ENCODE results near the gene ARMH4.

ARMH4 gene

GRCh38 chr14:58177125-58177524, 25.1 kb upstream of the ARMH4 start:
- Histone ChIP-seq H4K20me1 (ENCODE audit: insufficient read depth, low read length) (no peaks in the 10 kb centered on the region), H3K79me2 (ENCODE audit: insufficient read depth, low read length) (no peaks in the 10 kb centered on the region), H3K27ac (ENCODE audit: low read length) (no peak overlapping the region), H2AFZ (ENCODE audit: low read depth, low read length) (no peak overlapping the region), H3K4me2 (ENCODE audit: insufficient read depth, low read length) (no peak overlapping the region), H3K36me3 (ENCODE audit: insufficient read depth, low read length) (no peaks in the 10 kb centered on the region), H3K9ac (ENCODE audit: low read depth, low read length) (no peak overlapping the region), H3K4me1 (ENCODE audit: insufficient read depth, low read length) (no peaks in the 10 kb centered on the region), H3K4me3 (ENCODE audit: low read depth in 1 of 2, low read length in 2 of 2) (no peak overlapping the region), H3K9me3 (ENCODE audit: insufficient read depth, low read length, severe bottlenecking) (no peaks in the 10 kb centered on the region), H3K27me3 (ENCODE audit: insufficient read depth, low read length, poor library complexity) (peaks cover 7% of the 10 kb centered on the region)
- ATAC-seq (ENCODE audit: insufficient read depth, low read depth) (no peak), DNase-seq (no peak)
- TF ChIP-seq CTCF (IDR thresholded peaks at IDR 0.05; ENCODE audit: borderline replicate concordance, extremely low read depth, low read length, poor library complexity, severe bottlenecking) (no peak), EZH2 (IDR thresholded peaks at IDR 0.05; ENCODE audit: borderline replicate concordance, low read depth, low read length, severe bottlenecking) (no peak)

GRCh38 chr14:58171090-58171489, 19.1 kb upstream of the ARMH4 start:
- Histone ChIP-seq H3K4me1 (ENCODE audit: insufficient read depth, low read length) (peaks cover 7% of the 10 kb centered on the region; the same call in 1 of the 2 replicates), H3K79me2 (ENCODE audit: insufficient read depth, low read length) (no peaks in the 10 kb centered on the region), H3K9ac (ENCODE audit: low read depth, low read length) (no peak overlapping the region), H4K20me1 (ENCODE audit: insufficient read depth, low read length) (no peaks in the 10 kb centered on the region), H2AFZ (ENCODE audit: low read depth, low read length) (no peak overlapping the region), H3K4me3 (ENCODE audit: low read depth in 1 of 2, low read length in 2 of 2) (no peak overlapping the region), H3K27ac (ENCODE audit: low read length) (no peak overlapping the region), H3K9me3 (ENCODE audit: insufficient read depth, low read length, severe bottlenecking) (no peaks in the 10 kb centered on the region), H3K4me2 (ENCODE audit: insufficient read depth, low read length) (peak overlapping the region; percentile 8; the same call in 1 of the 2 replicates), H3K36me3 (ENCODE audit: insufficient read depth, low read length) (no peaks in the 10 kb centered on the region), H3K27me3 (ENCODE audit: insufficient read depth, low read length, poor library complexity) (peaks cover 10% of the 10 kb centered on the region)
- TF ChIP-seq EZH2 (IDR thresholded peaks at IDR 0.05; ENCODE audit: borderline replicate concordance, low read depth, low read length, severe bottlenecking) (no peak), CTCF (IDR thresholded peaks at IDR 0.05; ENCODE audit: borderline replicate concordance, extremely low read depth, low read length, poor library complexity, severe bottlenecking) (no peak)
- DNase-seq (peak; percentile 82), ATAC-seq (ENCODE audit: insufficient read depth, low read depth) (peak; percentile 98)

GRCh38 chr14:58167891-58168290, 15.9 kb upstream of the ARMH4 start:
- Histone ChIP-seq H3K36me3 (ENCODE audit: insufficient read depth, low read length) (no peaks in the 10 kb centered on the region), H3K27ac (ENCODE audit: low read length) (no peak overlapping the region), H3K27me3 (ENCODE audit: insufficient read depth, low read length, poor library complexity) (peaks cover 12% of the 10 kb centered on the region), H3K9ac (ENCODE audit: low read depth, low read length) (no peak overlapping the region), H3K9me3 (ENCODE audit: insufficient read depth, low read length, severe bottlenecking) (no peaks in the 10 kb centered on the region), H4K20me1 (ENCODE audit: insufficient read depth, low read length) (no peaks in the 10 kb centered on the region), H3K4me3 (ENCODE audit: low read depth in 1 of 2, low read length in 2 of 2) (no peak overlapping the region), H3K79me2 (ENCODE audit: insufficient read depth, low read length) (no peaks in the 10 kb centered on the region), H3K4me1 (ENCODE audit: insufficient read depth, low read length) (peaks cover 7% of the 10 kb centered on the region; the same call in 1 of the 2 replicates), H2AFZ (ENCODE audit: low read depth, low read length) (no peak overlapping the region), H3K4me2 (ENCODE audit: insufficient read depth, low read length) (no peak overlapping the region)
- TF ChIP-seq EZH2 (IDR thresholded peaks at IDR 0.05; ENCODE audit: borderline replicate concordance, low read depth, low read length, severe bottlenecking) (no peak), CTCF (IDR thresholded peaks at IDR 0.05; ENCODE audit: borderline replicate concordance, extremely low read depth, low read length, poor library complexity, severe bottlenecking) (no peak)
- DNase-seq (no peak), ATAC-seq (ENCODE audit: insufficient read depth, low read depth) (no peak)

- H3K27ac ChIP-seq (ENCODE audit: low read length), result no peak overlapping the region
- no peaks in the 10 kb centered on the region for H3K9me3 ChIP-seq (ENCODE audit: insufficient read depth, low read length, severe bottlenecking)
- TF ChIP-seq CTCF (IDR thresholded peaks at IDR 0.05; ENCODE audit: borderline replicate concordance, extremely low read depth, low read length, poor library complexity, severe bottlenecking), result no peak
- no peak for TF ChIP-seq EZH2 (IDR thresholded peaks at IDR 0.05; ENCODE audit: borderline replicate concordance, low read depth, low read length, severe bottlenecking)
- peaks cover 7% of the 10 kb centered on the region; the same call in 1 of the 2 replicates for H3K4me1 ChIP-seq (ENCODE audit: insufficient read depth, low read length)
- ATAC-seq (ENCODE audit: insufficient read depth, low read depth) (no peak), DNase-seq (no peak)
- H2AFZ ChIP-seq (ENCODE audit: low read depth, low read length), result no peak overlapping the region
- no peaks in the 10 kb centered on the region for H4K20me1 ChIP-seq (ENCODE audit: insufficient read depth, low read length)
- peaks cover 18% of the 10 kb centered on the region for H3K27me3 ChIP-seq (ENCODE audit: insufficient read depth, low read length, poor library complexity)
- H3K9ac ChIP-seq (ENCODE audit: low read depth, low read length), result no peak overlapping the region
- no peaks in the 10 kb centered on the region for H3K79me2 ChIP-seq (ENCODE audit: insufficient read depth, low read length)
- H3K4me2 ChIP-seq (ENCODE audit: insufficient read depth, low read length), result no peak overlapping the region
- no peak overlapping the region for H3K4me3 ChIP-seq (ENCODE audit: low read depth in 1 of 2, low read length in 2 of 2)
- H3K36me3 ChIP-seq (ENCODE audit: insufficient read depth, low read length), result no peaks in the 10 kb centered on the region
Measured at GRCh38 chr14:58167057-58167456, 15.0 kb upstream of the ARMH4 start.

All from DND-41 (cell line).